ENCODE measurements around the gene CABP1.

GRCh38 chr12:120710031-120710804 is 69.8 kb downstream of the CABP1 start, which contains the start of gene UNC119B:
- TF ChIP-seq RFX5 (IDR thresholded peaks at IDR 0.05; ENCODE audit: low read depth, low read length) (no peak), MYC (IDR thresholded peaks at IDR 0.05; ENCODE audit: low read depth, low read length) (0 out of 2 replicates have a peak, but pooled peaks have one; percentile 17), MYC (CRISPR knock-in tag; IDR thresholded peaks at IDR 0.05; ENCODE audit: borderline replicate concordance, low read depth) (no peak), SP1 (CRISPR knock-in tag; IDR thresholded peaks at IDR 0.05) (no peak), CBX8 (IDR thresholded peaks at IDR 0.05; ENCODE audit: borderline replicate concordance, extremely low read depth, low read depth, low read length, poor library complexity, severe bottlenecking) (no peak), EZH2 (IDR thresholded peaks at IDR 0.05; ENCODE audit: borderline replicate concordance, low read depth, low read length) (no peak)
- TF ChIP-seq, protein P1, sequence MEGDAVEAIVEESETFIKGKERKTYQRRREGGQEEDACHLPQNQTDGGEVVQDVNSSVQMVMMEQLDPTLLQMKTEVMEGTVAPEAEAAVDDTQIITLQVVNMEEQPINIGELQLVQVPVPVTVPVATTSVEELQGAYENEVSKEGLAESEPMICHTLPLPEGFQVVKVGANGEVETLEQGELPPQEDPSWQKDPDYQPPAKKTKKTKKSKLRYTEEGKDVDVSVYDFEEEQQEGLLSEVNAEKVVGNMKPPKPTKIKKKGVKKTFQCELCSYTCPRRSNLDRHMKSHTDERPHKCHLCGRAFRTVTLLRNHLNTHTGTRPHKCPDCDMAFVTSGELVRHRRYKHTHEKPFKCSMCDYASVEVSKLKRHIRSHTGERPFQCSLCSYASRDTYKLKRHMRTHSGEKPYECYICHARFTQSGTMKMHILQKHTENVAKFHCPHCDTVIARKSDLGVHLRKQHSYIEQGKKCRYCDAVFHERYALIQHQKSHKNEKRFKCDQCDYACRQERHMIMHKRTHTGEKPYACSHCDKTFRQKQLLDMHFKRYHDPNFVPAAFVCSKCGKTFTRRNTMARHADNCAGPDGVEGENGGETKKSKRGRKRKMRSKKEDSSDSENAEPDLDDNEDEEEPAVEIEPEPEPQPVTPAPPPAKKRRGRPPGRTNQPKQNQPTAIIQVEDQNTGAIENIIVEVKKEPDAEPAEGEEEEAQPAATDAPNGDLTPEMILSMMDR (IDR thresholded peaks at IDR 0.05 in 2 of 3, conservative IDR thresholded peaks at IDR 0.05 in 1 of 3; ENCODE audit: insufficient read depth in 2 of 3, low read depth in 1 of 3, low read length in 3 of 3) = no peak
